AG10803 (cell line): ENCODE data around the gene MXRA8.

Source experiments
- DNase-seq: peaks from one replicate; pipeline ENCODE4 v3.0.0; 2010; ENCODE audit warnings: low read depth
- H3K4me3 ChIP-seq: 2 replicates; pipeline ENCODE4 v1.5.1; 2011; ENCODE audit warnings: mild to moderate bottlenecking, low read length, control low read depth
- TF ChIP-seq, protein P1 (sequence below): conservative IDR thresholded peaks from 2 replicates; pipeline ENCODE4 v1.5.1; 2011; ENCODE audit warnings: mild to moderate bottlenecking, low read length, control low read depth, inconsistent platforms

MXRA8 gene

GRCh38 chr1:1402072-1402900 lies 43.9 kb upstream of the MXRA8 start:
- TF ChIP-seq, protein P1, sequence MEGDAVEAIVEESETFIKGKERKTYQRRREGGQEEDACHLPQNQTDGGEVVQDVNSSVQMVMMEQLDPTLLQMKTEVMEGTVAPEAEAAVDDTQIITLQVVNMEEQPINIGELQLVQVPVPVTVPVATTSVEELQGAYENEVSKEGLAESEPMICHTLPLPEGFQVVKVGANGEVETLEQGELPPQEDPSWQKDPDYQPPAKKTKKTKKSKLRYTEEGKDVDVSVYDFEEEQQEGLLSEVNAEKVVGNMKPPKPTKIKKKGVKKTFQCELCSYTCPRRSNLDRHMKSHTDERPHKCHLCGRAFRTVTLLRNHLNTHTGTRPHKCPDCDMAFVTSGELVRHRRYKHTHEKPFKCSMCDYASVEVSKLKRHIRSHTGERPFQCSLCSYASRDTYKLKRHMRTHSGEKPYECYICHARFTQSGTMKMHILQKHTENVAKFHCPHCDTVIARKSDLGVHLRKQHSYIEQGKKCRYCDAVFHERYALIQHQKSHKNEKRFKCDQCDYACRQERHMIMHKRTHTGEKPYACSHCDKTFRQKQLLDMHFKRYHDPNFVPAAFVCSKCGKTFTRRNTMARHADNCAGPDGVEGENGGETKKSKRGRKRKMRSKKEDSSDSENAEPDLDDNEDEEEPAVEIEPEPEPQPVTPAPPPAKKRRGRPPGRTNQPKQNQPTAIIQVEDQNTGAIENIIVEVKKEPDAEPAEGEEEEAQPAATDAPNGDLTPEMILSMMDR = peak; percentile 72
- DNase-seq = peak; percentile 57
- H3K4me3 ChIP-seq = no peak overlapping the region

GRCh38 chr1:1401457-1402010 lies 43.2 kb upstream of the MXRA8 start:
- DNase-seq = no peak
- TF ChIP-seq, protein P1 = no peak
- H3K4me3 ChIP-seq = no peak overlapping the region

DNA sequence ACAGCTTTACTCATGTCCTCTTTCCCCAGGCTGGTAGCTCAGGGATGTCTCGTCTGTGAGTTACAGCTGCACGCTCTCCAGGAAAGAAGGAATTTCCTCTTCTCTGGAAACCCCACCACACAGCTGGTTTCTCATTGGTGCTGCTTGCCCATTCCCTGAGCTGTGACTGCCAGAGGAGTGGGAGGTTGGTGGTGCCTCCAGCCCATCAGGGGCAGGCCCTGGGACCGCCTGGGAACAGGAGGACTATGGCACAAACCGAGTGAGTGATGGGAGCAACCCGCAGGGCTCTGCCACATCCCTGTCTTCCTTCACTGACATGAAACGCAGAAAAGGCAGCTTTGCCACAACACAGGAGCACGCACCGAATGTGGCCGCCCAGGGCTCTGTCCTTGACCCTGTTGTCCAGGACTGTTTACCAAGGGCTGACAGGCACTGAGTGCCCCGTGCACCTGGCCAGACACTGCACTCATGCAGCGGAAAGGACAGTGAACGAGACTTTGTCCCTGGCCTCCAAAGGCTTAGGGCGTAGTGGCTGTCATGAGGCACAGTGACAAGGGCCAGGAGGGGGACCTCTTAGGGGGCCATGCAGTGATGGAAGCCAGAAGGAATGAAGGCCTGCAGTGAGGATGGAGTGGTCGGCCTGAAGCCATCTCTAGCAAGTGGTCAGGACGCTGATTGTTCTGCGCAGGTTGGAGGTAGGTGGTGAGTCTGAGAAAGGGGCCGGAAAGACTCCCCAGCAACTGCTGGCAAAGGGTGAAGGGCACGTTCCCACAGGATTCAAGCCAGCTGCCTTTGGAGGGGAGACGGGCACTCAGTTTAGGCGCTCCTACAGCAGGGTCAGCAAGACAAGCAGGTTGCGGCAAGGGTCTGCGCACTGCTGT lies 42.5 kb upstream of the MXRA8 start:
- peak overlapping the region; percentile 95 for H3K4me3 ChIP-seq
- peak; percentile 13 for DNase-seq
- TF ChIP-seq, protein P1 = no peak

DNA sequence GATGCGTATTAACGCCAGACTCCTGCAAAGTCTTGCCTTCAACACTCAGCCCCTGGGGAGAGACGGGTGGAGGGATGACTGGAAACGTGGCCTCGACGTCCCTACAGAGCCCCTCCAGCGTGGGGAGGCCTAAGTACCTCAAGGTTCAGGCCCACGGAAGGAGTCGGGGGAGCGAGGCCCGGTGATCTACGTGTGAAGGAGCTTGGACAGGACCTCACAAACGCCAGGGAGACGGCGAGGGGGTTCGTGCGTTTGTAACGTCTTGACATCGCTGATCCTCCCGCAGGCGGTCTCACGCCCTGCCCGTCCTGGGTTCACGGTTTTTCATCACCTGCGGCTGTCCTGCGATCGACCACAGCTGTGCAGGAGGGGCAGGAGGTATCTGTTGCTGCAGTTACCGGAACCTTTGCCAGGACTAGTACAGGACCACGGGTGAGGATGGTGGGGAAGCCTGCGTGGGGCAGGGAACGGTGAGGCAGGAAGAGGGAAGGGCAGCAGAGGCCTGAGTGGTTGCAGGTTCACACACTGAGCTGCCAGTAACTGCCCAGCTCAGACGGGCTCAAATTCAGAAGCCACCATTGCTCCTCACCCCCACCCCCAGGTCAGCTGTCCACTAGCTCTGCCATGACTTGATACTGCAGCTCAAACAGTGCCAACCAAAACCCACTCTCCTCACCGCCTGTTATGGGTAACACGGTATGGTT lies 41.7 kb upstream of the MXRA8 start:
- DNase-seq = peak; percentile 20
- TF ChIP-seq, protein P1 = no peak
- peak overlapping the region; percentile 95 for H3K4me3 ChIP-seq

GRCh38 chr1:1399187-1399871 lies 41.0 kb upstream of the MXRA8 start, which contains the start of gene CCNL2:
TSS of gene CCNL2 (minus strand) at chr1:1399335. CDS start at chr1:1399306, 29 bp downstream.
- peak within 1 kb of the TSS; percentile 95 for H3K4me3 ChIP-seq
- DNase-seq = peak; percentile 99
- TF ChIP-seq, protein P1 = peak; percentile 52

DNA sequence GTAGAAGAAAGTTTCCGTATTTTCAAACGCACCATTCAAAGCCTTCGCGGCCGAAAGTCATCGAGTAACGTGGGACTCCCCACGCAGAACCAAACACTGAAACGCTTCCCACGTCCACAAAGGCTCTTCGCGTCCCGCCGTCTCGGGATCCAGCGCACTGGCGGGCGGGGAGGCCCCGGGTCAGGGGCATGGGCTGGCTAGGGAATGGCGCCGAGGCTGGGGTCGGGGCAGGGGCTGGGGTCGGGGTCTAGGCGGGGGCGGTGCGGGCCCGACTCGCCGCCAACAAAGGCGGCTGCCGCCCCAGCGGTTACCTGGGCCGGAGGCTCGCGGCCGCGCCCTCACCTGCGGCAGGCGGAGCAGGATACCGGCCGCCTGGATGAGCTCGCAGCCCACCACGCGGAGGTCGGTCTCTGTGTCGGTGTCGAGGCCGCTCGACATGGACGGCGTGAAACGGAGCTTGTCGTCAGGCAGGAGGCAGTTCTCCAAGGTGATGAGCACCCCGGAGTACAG lies 40.4 kb upstream of the MXRA8 start:
- TF ChIP-seq, protein P1 = no peak
- peak overlapping the region; percentile 93 for H3K4me3 ChIP-seq
- no peak for DNase-seq
